CD4-positive, alpha-beta memory T cell (primary cell): ENCODE data around the gene MAGEA9. TPM values are rescaled to one million over a fixed set of nuclear protein-coding genes. Genes with fewer than 3 reads are reported as not detected.
"Not testable (repeated sequence)": the region's sequence is repeated elsewhere in the genome, so short reads cannot be mapped to it uniquely, and the experiment has no call there.

Source experiments
- CTCF ChIA-PET: fragments of 350-600 bp; sonication (Branson Sonifier 250); formaldehyde crosslinking; loops from one replicate; lab custom pipeline; 2021; ENCODE audit warnings: inconsistent platforms; ENCODE audit not compliant: partially characterized antibody; lab: Charles Lee
- POLR2A ChIA-PET: fragments of 350-600 bp; sonication (Branson Sonifier 250); formaldehyde crosslinking; loops from one replicate; lab custom pipeline; 2021; ENCODE audit not compliant: partially characterized antibody; lab: Charles Lee
- DNase-seq, 5 donors: peaks; one replicate each; pipeline versions ENCODE4 v3.0.0 to v3.0.0-alpha.2; 2020 to 2022; ENCODE audit warnings: mixed read lengths in 1 of 5
- H3K27ac ChIP-seq: one replicate; pipeline ENCODE4 v1.7.0; 2013; ENCODE audit warnings: low read depth, low read length
- H3K27me3 ChIP-seq: 2 replicates; pipeline ENCODE4 v1.7.0; 2013; ENCODE audit warnings: mild to moderate bottlenecking, low read length, moderate library complexity; ENCODE audit not compliant: insufficient read depth
- H3K36me3 ChIP-seq: 2 replicates; pipeline ENCODE4 v1.7.0; 2013; ENCODE audit warnings: mild to moderate bottlenecking, low read length, moderate library complexity; ENCODE audit not compliant: insufficient read depth
- H3K4me1 ChIP-seq: 2 replicates; pipeline ENCODE4 v1.7.0; 2013; ENCODE audit warnings: mild to moderate bottlenecking, low read length, moderate library complexity; ENCODE audit not compliant: insufficient read depth
- H3K4me3 ChIP-seq, 2 donors: one replicate each; pipeline ENCODE4 v1.7.0; 2013; ENCODE audit warnings: low read length in 2 of 2, mild to moderate bottlenecking in 1 of 2
- H3K9me3 ChIP-seq, 2 donors: one replicate each; pipeline ENCODE4 v1.7.0; 2013; ENCODE audit warnings: low read length in 2 of 2, control low read depth in 1 of 2; ENCODE audit not compliant: control insufficient read depth in 1 of 2
- H3K27ac Mint-ChIP-seq, 7 donors: one replicate each; pipeline ENCODE4 v1.8.0; 2020 to 2021; ENCODE audit warnings: mixed read lengths in 7 of 7, mild to moderate bottlenecking in 6 of 7, inconsistent platforms in 3 of 7, moderate library complexity in 3 of 7
- H3K27me3 Mint-ChIP-seq, 2 donors: one replicate each; pipeline ENCODE4 v1.8.0; 2020 to 2021; ENCODE audit warnings: mixed read lengths in 2 of 2
- H3K36me3 Mint-ChIP-seq, 2 donors: one replicate each; pipeline ENCODE4 v1.8.0; 2020 to 2021; ENCODE audit warnings: mixed read lengths in 2 of 2, inconsistent platforms in 1 of 2, mild to moderate bottlenecking in 1 of 2
- H3K4me1 Mint-ChIP-seq, 4 donors: one replicate each; pipeline ENCODE4 v1.8.0; 2020 to 2021; ENCODE audit warnings: mixed read lengths in 4 of 4, mild to moderate bottlenecking in 1 of 4
- H3K4me3 Mint-ChIP-seq, 8 donors: one replicate each; pipeline ENCODE4 v1.8.0; 2020 to 2021; ENCODE audit warnings: mixed read lengths in 8 of 8, mild to moderate bottlenecking in 7 of 8, moderate library complexity in 6 of 8, inconsistent platforms in 3 of 8
- H3K9me3 Mint-ChIP-seq, 8 donors: one replicate each; pipeline ENCODE4 v1.8.0; 2020 to 2021; ENCODE audit warnings: mixed read lengths in 8 of 8, mild to moderate bottlenecking in 5 of 8, inconsistent platforms in 3 of 8, moderate library complexity in 1 of 8
- intact Hi-C: fragments of 100-400 bp; cut with micrococcal nuclease; formaldehyde crosslinking; loops from one replicate; pipeline ENCODE4 v1.15.1; 2023
- polyA plus RNA-seq, 2 donors: library from polyadenylated mRNA; unstranded; fragments of 300-500 nt; fragmentation: Illumina TruSeq; gene quantifications; one replicate each; pipeline ENCODE4 v1.2.3, GENCODE V29; 2021
- total RNA-seq, 2 experiments: library from RNA; stranded (reverse); gene quantifications; one replicate each; pipeline ENCODE4 v1.2.3, GENCODE V29; 2021

MAGEA9 gene
- total and polyA plus RNA-seq, 4 experiments from 2014 or later: not detected

DNA sequence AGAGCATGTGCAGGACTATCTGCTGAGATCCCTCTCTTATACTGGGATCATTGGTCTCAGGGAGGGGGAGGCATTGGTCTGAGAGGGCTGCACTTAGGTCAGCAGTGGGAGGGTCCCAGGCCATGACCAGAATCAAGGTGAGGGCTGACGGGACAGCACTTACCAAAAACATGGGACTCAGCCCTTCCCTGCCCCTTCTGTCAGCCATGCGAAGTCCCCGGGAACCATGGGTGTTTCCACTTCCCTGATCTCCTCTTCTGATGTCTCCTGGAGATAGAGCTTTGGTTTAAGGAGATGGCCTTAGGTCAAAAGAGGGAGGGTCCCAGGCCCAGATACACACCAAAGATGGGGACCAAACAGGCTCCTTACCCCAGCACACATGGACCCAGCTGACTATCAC is 20.8 kb upstream of the MAGEA9 start:
- Histone ChIP-seq H3K9me3 (no peaks in the 10 kb centered on the region), H3K27ac (no peak overlapping the region), H3K4me3 (no peak overlapping the region), H3K36me3 (no peaks in the 10 kb centered on the region), H3K4me1 (no peaks in the 10 kb centered on the region), H3K27me3 (no peaks in the 10 kb centered on the region)
- H3K9me3 Mint-ChIP-seq: no peaks in the 10 kb centered on the region
- no peaks in the 10 kb centered on the region for H3K4me1 Mint-ChIP-seq
- H3K4me3 Mint-ChIP-seq: no peak overlapping the region
- H3K27me3 Mint-ChIP-seq: peaks cover 0 to 2% of the 10 kb centered on the region in 2 donors
- ChIA-PET POLR2A (no interaction called here), CTCF (no interaction called here)
- H3K27ac Mint-ChIP-seq: no peak overlapping the region
- no peak for DNase-seq
- intact Hi-C loops: no loop called here
- H3K36me3 Mint-ChIP-seq: no peaks in the 10 kb centered on the region

- H3K9me3 ChIP-seq, H3K27me3 Mint-ChIP-seq, H3K27me3 ChIP-seq, intact Hi-C loops, CTCF ChIA-PET, H3K4me1 ChIP-seq, H3K4me3 ChIP-seq, DNase-seq, H3K36me3 Mint-ChIP-seq, H3K9me3 Mint-ChIP-seq, H3K27ac ChIP-seq, H3K4me3 Mint-ChIP-seq, H3K36me3 ChIP-seq, H3K4me1 Mint-ChIP-seq, H3K27ac Mint-ChIP-seq, POLR2A ChIA-PET: not testable (repeated sequence)
Observed at GRCh38 chrX:149761858-149762674, 19.7 kb upstream of the MAGEA9 start.

GRCh38 chrX:149762696-149763614 is 18.8 kb upstream of the MAGEA9 start:
- H3K27me3 Mint-ChIP-seq: no peaks in the 10 kb centered on the region
- no peaks in the 10 kb centered on the region for H3K4me1 Mint-ChIP-seq
- no peak overlapping the region for H3K4me3 Mint-ChIP-seq
- H3K27me3 ChIP-seq: no peaks in the 10 kb centered on the region
- peak overlapping the region in 1 of 7 donors; percentile 49 for H3K27ac Mint-ChIP-seq
- DNase-seq: no peak
- ChIA-PET POLR2A (no interaction called here), CTCF (no interaction called here)
- no peaks in the 10 kb centered on the region for H3K36me3 Mint-ChIP-seq
- H3K4me1 ChIP-seq: no peaks in the 10 kb centered on the region
- no peak overlapping the region for H3K4me3 ChIP-seq
- H3K36me3 ChIP-seq: no peaks in the 10 kb centered on the region
- H3K9me3 Mint-ChIP-seq: no peaks in the 10 kb centered on the region
- H3K9me3 ChIP-seq: no peaks in the 10 kb centered on the region
- H3K27ac ChIP-seq: no peak overlapping the region
- intact Hi-C loops: no loop called here

DNA sequence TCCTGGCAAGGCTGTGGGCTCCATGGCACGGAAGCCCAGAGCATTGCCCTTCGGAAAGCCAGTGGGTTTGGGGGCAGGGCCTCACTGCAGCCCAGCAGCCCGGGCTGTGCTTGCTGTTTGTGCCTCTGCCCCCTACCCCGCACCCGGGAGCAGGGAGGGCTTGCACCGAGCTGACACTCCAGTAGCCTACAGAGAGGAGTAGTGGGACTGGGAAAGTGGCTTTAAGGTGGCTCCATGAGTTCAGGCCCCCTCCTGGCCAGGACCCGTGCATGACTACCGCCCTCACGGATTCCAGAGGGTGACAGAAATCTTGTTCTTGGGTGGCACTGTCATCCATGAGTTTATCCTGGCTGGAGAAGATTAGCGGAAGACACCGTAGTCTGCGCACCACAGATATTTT is 11.4 kb upstream of the MAGEA9 start:
- H3K9me3 Mint-ChIP-seq, H3K4me3 ChIP-seq, H3K27ac ChIP-seq, CTCF ChIA-PET, H3K9me3 ChIP-seq, H3K4me1 ChIP-seq, H3K27me3 ChIP-seq, H3K36me3 ChIP-seq, DNase-seq, H3K27ac Mint-ChIP-seq, intact Hi-C loops, H3K27me3 Mint-ChIP-seq, H3K4me3 Mint-ChIP-seq, POLR2A ChIA-PET, H3K36me3 Mint-ChIP-seq, H3K4me1 Mint-ChIP-seq: not testable (repeated sequence)

- H3K4me1 Mint-ChIP-seq, CTCF ChIA-PET, H3K27ac ChIP-seq, POLR2A ChIA-PET, H3K36me3 ChIP-seq, DNase-seq, H3K27me3 ChIP-seq, H3K36me3 Mint-ChIP-seq, H3K4me3 ChIP-seq, H3K27me3 Mint-ChIP-seq, H3K4me1 ChIP-seq, H3K9me3 ChIP-seq, H3K27ac Mint-ChIP-seq, H3K9me3 Mint-ChIP-seq, H3K4me3 Mint-ChIP-seq, intact Hi-C loops: not testable (repeated sequence)
Observed at GRCh38 chrX:149773026-149773425, 8.7 kb upstream of the MAGEA9 start.

- POLR2A ChIA-PET, H3K27ac Mint-ChIP-seq, intact Hi-C loops, H3K27ac ChIP-seq, H3K4me1 ChIP-seq, H3K4me1 Mint-ChIP-seq, H3K36me3 Mint-ChIP-seq, CTCF ChIA-PET, H3K36me3 ChIP-seq, H3K4me3 Mint-ChIP-seq, H3K27me3 Mint-ChIP-seq, H3K27me3 ChIP-seq, H3K9me3 ChIP-seq, H3K4me3 ChIP-seq, DNase-seq, H3K9me3 Mint-ChIP-seq: not testable (repeated sequence)
Observed at GRCh38 chrX:149773768-149774167, 8.0 kb upstream of the MAGEA9 start, which contains the start of gene HSFX1. TSS of gene HSFX1 (plus strand) at chrX:149774068. CDS start at chrX:149774682, 614 bp downstream.

DNA sequence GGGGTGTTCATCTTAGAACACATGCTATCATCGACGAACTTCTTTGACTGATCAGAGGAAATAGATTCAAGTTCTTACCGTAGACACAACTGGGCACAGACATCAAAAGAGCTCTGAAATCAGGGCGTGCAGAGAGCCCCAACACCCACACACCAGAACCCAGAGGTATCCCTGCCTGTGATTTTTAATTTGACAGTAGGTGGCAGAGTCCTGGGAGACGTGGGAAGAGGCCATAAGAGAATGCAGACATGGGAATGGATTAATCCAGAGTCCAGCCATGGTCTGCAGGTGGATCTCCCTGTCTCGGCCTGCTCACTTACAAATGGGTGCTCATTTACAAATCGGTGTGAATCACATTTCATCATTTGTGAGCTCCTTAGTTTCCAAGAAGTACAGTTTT is 3.7 kb upstream of the MAGEA9 start:
- H3K4me1 Mint-ChIP-seq, POLR2A ChIA-PET: not testable (repeated sequence)

More for the DNA sequence above, 3.7 kb upstream of the MAGEA9 start:
- CTCF ChIA-PET, H3K27ac ChIP-seq, H3K9me3 Mint-ChIP-seq, H3K27ac Mint-ChIP-seq, DNase-seq, H3K36me3 ChIP-seq, H3K9me3 ChIP-seq, H3K4me3 ChIP-seq, H3K4me1 ChIP-seq, H3K4me3 Mint-ChIP-seq, intact Hi-C loops, H3K27me3 Mint-ChIP-seq, H3K36me3 Mint-ChIP-seq, H3K27me3 ChIP-seq: not testable (repeated sequence)
